CD4-positive, alpha-beta T cell treated with Interleukin-2 at 100 ng/mL for 4 hours (primary cell): ENCODE results near the gene CAMTA1.

Experiments used
- DNase-seq: peaks from one replicate; pipeline ENCODE4 v3.0.0-alpha.2; 2020; ENCODE audit warnings: low spot score

Gene CAMTA1

DNA sequence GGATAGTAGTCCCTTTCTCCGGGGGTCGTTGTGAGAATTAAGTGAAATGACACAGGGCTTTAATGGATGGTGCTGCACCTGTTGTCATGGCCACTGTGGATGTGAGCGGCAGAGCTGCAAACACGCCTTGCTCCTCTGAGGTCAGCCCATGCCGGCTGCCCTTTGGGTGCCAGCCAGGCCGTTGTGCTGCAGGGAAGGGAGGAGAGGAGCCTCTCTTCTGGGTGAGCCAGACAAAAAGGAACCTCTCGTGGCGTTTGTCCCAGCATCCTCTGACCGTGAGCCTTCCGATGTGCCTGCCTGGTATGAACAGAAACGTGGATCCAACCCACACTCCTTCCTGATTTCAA lies 602.9 kb downstream of the CAMTA1 start:
- DNase-seq = no peak

DNA sequence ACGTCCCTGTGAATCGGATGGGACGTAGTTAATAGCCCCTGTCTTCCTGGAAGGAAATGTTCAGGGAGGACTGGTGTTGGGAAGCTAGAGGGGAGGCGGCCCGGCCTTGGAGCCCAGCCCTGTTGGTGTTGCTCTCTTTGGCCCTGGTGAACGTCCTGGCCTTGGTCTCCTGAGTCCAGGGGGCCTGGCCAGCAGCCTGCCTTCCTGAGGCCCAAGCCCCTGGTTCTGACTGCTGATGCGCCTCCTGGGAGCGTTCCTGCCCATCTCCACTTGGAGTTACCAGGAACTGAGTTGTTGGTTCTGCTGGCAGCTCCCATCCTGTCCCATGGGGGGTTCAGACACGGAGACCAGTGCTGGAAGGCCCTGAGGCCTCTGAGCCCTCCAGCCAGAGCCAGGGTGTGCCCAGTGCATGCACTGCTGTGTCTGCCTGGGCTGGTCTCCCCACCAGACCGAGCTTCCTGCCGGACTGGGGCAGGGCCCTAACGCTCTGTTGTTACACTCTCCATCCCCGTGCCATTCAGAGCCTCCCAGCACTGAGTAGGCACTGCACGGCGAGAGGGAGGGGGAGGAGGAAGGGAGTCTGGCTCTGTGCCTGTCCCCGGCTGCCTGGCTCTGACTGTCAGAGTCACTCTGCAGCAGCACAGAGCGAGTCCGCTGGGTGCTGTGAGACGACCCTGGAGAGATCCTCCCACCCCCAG lies 603.4 kb downstream of the CAMTA1 start:
- DNase-seq = no peak

DNA sequence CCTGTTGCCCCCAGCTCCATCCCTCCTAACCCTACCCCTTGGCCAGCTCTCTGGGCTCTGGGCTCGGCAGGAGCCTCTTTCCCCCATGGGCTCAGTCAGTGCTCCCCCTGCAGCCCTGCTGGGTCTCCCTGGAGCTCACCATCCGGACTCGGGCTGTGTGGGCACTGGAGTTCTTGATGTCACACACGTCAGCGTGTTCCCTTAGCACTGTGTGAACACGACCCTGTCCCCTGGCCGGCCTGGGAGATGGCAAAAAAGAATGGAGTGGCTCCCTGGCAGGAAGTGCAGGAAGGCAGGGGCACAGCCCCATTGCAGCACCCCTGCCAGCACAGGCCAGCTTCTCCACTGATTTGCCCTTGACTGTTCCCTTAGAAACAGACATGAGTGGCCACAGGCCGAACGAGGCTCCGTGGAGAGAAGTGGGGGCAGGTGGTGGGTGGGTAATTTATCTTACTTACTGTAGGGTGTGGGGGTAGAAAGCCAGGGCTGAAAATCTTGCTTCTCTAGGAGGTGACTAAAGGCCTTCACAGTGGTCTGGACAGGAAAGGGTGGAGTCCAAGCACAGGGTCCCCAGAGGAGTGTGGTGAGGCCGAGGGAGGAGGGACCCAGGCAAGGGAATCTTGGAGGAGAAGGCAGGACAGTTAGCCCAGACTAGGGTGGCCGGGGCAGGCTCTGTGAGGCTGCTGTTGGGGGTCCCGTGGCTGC lies 604.1 kb downstream of the CAMTA1 start:
- no peak for DNase-seq

DNA sequence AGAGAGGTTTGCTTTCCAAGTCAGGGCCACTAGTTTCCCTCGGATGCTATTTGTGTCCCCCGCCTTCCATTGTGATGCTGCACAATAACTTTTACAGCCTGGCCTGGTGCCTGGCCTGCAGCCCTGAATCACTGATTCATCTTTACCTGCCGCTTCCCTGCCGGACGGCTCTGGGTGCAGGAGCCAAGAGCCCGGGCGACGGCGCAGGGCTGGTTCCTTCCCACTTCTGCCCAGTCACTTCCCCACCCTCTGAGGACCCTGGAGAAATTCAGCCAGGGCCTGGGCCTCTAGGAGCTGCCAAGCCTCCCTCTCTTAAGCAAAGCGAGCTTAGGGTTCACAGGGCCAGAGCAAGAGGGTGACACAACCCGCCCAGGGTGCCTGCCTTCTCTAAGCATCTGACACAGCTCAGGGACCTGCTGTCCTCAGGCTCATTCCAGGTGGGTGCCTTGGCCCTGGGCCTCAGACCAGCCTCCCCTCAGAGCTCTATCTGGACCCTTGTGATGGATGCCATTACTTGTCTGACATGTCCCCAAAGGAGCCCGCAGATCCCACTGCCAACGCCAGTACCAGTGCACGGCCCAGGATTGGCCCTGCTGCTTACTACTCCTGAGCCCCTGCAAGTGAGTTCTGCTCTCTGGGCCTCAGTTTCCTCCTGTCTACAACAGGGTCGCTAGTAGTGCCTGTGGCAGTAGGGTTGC lies 604.8 kb downstream of the CAMTA1 start:
- DNase-seq = no peak

DNA sequence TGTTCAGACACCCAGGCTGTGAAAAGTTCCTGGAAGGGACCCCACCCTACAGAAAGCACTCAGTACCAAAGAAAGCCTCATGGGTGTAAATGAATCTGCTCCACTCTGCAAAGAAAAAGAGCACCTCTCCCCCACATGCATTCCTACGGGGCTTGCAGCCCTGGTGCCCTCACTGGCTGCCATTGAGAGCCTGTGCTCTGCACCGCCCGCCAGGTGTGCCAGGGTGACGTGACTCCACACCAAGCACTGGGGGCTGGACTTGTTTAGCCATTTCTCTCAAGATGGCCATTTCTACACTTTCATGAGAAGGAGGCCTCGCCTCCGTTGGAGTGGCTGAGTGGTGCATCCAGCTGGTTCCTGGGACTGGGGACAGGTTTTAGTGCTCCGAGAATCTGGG lies 605.3 kb downstream of the CAMTA1 start:
- no peak for DNase-seq

DNA sequence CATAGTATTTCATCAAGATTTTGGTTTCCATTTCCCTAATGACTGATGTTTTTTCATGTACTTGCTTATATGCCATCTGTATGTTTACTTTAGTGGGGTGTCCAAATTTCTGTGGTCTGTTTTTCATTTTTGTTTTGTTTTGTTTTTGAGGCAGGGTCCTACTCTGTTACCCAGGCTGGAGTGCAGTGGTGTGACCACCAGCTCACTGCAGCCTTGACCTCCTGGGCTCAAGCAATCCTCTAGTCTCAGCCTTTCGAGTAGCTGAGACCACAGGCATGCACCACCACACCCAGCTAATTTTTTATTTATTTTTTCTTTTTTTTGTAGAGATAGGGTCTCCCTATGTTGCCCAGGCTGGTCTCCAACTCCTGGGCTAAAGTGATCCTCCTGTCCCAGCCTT lies 607.9 kb downstream of the CAMTA1 start:
- DNase-seq = no peak

DNA sequence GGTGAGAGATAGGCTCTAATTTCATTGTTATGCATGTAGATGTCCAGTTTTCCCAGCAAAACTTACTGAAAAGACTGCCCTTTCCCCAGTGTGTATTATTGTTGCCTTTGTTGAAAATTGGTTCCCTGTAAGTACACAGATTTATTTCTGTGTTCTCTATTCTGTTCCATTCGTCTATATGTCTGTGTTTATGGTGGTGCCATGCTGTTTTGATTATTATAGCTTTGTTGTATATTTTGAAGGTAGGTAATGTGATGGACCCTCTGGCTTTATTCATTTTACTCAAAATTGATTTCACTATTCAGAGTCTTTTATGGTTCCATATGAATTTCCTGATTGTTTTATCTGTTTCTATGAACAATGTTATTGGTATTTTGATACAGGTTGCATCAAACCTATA lies 610.0 kb downstream of the CAMTA1 start:
- no peak for DNase-seq

DNA sequence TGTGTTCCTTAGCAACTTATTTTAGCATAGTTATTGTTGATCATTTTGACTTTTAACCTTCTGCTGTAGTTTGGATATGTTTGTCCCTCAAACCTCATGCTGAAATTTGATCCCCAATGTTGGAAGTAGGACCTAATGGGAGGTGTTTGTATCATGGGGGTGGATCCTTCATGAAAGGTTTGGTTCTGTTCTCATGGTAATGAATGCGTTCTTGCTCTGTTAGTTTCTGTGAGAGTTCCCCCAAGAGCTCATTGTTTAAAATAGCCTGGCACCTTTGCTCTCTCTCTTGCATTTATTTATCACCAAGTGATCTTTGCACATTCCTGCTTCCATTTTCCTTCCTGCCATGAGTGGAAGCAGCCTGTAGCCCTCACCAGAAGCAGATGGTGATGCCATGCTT lies 613.7 kb downstream of the CAMTA1 start:
- DNase-seq = no peak

DNA sequence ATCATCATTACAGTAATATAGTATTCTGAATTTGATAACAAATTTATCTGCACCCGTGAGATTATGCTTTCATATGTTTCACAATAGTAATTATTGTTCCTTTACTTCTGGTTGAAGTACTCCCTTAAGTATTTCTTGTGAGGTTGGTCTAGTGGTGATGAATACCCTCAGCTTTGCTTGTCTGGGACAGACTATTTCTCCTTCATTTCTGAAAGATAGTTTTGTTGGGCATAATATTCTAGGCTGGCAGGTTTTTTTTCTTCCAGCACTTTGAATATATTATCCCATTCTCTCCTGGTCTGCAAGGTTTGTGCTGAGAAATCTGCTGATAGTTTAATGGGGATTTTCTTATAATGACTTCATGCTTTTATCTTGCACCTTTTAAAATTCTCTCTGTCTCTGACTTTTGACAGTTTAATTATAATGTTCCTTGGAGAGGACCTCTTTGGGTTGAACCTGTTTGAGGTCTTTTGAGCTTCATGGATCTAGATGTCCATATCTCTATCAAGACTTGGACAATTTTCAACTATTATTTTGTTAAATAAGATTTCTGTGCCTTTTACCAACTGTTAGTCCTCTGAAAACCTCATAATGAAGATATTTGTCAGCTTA lies 614.4 kb downstream of the CAMTA1 start:
- DNase-seq = no peak

DNA sequence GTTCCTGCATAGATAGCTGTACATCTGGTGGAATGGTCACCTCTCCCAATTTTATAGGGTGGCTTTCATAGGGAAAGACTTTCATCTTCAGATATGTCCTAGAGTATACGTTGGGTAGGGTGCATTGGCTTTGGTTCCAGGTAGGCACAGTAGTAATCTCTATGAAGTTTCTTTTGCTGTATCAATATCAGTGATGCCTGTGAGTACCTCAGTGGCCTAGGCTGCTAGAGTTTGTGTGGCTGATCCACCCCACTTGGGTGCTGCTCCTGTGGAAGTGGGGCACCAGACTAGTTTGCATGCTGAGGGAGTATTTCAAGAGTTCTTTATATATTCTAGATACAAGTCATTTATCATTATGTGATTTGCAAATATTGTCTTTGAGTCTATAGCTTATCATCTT lies 615.3 kb downstream of the CAMTA1 start:
- DNase-seq = no peak

DNA sequence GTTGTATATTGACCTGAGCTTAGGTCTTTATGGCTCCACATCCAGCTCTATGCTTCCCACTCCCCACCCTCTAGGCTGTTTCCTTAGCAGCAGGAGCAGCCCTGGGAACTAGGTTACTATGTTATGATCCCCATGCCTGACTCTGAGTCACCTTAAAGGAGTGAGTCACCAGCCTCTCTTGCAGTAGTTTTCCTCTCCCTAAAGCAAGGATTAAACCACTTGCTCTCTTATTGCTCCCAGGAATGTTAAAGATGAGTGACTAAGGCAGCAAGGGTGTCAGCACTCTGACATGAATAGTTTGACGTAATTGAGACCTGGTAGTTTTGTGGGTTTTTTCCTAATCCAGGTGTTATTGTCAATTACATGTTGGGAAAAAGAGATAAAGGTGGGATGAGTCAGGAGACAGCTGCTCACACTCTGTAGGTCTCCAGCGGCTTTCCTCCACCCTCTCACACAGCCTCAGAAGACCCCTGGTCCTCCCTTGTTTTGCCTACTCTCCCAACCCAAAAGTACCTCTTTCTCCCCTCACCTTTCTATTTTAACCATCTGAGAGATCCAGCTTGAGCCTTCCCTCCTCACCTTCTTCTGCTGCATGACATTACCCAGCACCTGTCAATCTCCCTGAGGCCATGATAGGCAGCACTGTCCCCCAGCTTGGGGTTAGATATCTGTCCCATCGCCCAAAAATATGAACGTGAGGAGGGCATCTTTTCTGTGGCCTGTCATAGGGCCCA lies 616.7 kb downstream of the CAMTA1 start:
- DNase-seq = no peak

DNA sequence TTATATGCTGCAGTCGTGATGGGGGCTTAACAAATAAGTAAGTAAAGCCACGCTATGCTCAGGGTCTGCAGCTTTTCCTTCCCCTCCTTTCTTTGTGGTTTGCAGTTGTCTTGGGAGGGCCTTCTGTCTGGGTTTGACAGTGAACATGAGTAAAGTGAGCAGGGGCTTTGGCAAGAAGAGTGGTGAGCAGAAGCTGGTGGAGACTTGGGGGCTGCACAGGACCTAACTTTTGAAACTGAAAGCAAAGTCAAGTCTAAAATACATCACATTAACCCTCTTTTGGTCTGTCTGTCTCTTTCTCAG lies 617.2 kb downstream of the CAMTA1 start:
- no peak for DNase-seq

DNA sequence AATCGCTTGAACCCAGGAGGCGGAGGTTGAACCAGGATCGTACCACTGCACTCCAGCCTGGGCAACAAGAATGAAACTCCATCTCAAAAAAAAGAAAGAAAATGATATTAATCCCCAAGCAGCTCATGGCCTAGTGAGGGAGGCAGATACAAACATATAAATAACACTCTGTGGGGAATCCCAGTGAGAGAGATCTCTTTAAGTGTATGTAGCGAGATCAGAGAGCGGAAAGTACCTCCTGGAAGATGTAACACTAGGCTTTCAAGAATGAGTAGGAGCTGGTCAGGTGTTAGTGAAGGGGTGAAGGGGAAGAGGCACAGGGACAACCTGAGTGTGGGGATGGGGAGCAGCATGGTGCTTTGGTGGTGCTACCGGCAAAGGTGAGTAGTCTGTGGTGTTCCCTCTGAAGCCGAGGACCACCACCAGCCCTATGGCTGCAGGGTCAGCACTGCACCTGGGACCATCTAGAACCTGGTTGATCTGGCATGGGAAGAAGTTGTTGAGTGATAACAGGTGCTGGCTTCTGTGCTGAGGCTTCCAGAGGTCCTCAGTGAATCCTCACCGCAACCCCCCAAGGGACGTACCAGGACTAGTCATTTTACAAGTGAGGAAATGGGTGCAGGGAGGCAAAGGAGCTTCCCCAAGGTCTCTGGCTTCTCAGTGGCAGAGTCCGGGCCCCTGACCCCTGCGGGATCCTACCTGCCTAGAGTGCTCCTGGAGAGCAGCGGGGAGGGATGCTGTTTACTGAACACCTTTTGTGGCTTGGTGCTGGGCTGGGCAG lies 618.2 kb downstream of the CAMTA1 start:
- DNase-seq = no peak

DNA sequence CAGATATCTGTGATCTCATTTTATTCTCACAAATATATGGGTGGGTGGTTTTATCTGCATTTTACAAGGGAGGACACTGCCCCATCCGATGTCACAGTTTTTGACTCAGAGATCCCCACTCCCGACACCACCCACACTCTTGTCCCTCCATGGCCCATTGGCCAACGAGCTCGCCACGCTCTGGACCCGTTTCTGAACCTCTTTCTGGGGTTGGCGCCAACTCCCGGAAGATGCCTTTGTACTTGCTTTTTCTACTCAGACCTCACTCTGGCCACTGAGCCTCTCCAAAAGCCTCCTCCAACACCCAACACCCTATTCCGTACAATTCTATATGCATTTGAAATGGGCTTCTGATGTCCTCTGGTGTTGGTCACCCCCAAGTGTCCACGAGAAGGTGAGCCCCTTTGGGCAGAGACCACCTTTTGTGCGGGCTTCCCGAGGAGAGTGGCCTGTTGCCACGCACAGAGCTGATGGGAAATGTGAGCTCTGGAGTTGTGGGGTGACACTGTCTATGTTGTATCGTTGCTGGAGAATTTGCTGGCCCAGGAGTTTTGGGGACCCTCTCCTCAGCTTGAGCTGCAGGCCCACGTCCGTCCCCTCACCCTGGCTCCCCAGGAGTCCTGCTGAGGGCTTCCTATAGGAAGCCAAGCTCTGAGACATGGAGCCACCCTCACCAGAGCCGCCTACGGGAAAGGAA lies 618.9 kb downstream of the CAMTA1 start:
- DNase-seq = no peak

DNA sequence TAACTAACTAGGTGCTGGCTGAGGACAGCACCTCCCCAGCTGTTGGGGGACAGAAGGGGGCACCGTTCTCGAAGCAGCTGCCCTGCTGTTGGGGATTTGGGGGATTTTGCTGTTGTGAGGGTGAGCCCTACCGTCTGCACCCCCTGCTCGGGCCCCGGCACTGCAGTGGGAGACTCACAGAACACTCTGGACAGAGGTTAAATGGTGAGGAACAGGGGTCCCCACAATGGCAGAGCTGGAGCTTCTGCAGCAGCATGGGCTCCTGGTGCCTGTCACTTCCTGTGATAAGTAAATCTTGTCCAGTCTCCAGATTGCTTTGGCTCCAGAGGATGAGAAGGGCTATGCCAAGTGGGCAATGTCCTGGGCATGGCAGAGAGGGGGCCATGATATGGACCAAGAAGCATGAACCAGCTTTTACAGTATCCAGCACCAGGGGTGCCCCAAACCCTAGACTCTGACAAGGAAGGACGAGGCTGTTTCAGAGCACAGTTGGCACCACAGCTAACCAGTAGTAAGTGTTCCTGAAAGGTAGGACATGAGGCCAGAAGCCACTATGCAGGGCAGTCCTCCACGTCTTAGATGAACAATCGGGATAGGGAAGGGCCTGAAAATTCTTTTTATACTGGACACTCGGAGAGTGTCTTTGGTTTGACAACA lies 620.7 kb downstream of the CAMTA1 start:
- DNase-seq = no peak

DNA sequence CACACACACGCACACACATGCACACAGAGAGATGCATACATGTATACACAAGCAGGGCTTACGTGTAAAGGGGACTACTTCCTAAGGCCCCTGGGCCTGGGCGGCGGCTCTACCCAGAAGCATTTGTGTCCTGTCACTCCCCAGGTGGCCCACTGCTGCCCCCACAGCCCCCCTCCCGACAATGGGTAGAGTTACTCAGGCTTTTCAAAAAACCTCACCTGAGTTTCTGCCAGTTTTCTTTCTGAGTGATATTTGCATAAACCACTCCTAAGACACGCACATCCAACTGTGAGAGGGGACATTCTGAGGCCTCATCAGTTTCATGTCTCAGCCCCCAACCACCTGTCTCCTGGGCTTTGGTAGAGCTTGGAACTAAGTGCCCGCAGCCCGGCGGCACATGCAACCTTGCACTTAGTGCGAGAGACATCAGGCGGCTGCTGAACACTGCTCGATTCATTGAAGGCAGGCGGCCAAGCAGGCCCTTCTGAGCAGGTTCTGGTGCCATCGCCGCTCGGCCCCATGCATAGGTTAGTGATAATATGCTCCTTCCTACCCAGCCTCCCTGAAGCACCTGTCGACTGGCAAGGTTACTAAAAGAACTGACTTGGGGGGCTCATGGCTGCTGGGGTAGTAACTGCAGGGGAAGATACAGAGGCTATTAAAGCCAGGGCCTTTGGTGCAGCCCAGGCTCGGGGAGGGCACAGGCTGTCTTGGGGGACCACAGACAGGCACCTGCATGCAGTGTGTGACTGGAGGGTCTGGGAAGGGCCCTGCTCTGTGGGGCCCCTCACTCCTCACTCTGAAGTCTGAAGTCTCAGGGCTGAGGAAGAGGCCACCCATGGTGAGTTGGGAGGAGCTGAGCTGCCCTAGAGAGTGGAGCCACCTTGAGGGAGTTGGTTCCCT lies 621.6 kb downstream of the CAMTA1 start:
- DNase-seq = no peak

DNA sequence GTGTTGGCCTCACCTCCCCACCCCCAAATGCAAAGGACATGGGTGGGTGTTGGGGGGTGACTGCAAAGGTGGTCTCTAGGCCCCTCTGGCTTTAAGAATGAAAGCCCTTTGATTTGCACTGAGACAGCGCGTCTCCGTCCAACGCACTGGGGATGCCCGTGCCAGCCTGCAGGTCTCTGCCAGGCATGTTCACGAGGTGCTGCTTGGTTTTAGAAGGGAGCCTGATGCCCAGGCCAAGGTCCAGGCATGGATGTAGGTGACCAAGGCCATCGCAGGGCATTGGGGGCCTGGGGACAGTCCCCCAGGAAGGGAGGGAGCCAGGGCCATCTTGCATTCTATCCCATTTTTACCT lies 622.3 kb downstream of the CAMTA1 start:
- no peak for DNase-seq

DNA sequence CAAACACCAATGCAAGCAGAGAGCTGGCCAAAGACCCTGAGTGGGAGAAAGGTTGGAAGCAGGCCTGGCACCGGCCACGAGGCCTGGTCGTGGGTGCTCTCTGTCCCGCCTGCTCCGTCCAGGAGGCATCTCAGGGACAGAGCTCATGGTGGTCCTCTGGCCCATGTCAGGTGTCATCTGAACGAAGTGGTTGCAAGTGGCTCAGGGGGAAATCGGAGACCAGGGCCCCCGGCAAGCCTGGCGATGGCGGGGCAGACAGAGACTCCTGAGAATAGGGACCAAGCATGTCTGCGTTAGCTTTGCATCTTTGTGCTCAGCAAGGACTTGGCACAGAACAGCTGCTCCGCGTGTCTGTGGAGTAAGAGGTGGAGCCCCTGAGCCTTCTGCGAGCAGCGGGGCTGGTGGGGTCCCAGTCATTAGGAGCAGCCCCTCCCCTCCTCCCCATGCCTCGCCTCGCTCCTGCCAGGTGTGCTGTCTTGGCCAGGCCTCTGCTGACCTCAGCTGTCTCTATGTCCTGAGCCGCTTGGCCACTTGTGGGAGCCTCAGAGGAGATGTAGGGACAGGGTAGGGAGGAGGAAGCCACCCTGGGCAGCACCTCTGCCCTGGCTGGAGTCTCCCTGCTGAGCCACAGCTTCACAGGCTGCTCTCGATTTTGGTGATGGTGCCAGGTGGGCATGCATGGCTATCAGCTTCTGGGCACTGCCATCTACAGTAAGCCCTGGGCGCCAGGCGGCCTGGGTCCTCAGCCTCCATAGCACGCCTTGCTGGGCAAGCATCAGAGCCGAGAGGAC lies 622.9 kb downstream of the CAMTA1 start:
- DNase-seq = no peak

DNA sequence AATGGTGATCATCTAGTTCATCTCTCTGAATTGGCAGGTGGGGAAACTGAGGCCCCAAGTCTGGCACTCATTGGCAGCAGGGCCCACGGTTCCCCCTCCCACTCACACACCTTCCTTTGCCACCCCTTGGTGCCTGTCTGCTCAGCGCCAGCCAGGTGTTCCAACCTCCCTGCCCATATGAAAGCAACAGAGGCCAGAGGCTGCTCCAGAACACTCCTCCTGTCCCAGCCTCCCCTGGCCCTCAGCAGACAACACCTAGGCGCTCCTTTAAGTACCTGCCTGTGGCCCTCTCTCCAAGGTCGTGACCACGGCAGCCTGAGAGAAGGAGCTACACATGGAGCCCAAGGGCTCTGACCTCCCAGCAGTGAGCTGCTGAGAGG lies 623.5 kb downstream of the CAMTA1 start:
- DNase-seq = no peak
